ENCODE data around the gene BLOC1S1.

The BLOC1S1 gene

GRCh38 chr12:55723516-55724225 lies 7.8 kb downstream of the BLOC1S1 start:
- H3K36me3 ChIP-seq = peaks cover 86% of the 10 kb centered on the region
- H3K27me3 ChIP-seq = no peaks in the 10 kb centered on the region
- no peaks in the 10 kb centered on the region for H3K9me3 ChIP-seq
- H3K4me1 ChIP-seq (ENCODE audit: control insufficient read depth in 1 of 2, insufficient read depth in 1 of 2, low read depth in 1 of 2, low read length in 1 of 2) = peaks cover 49 to 59% of the 10 kb centered on the region in 2 experiments
- H3K27ac ChIP-seq = peak overlapping the region; percentile 57
- H3K4me3 ChIP-seq (ENCODE audit: low read depth in 1 of 2, low read length in 1 of 2) = no peak overlapping the region
- TF ChIP-seq CTCF (IDR thresholded peaks at IDR 0.05) = no peak

- Histone ChIP-seq H3K27ac (peak overlapping the region; percentile 57), H3K27me3 (no peaks in the 10 kb centered on the region), H3K9me3 (no peaks in the 10 kb centered on the region), H3K4me1 (ENCODE audit: control insufficient read depth in 1 of 2, insufficient read depth in 1 of 2, low read depth in 1 of 2, low read length in 1 of 2) (peaks cover 44 to 55% of the 10 kb centered on the region in 2 experiments), H3K36me3 (peaks cover 79% of the 10 kb centered on the region), H3K4me3 (ENCODE audit: low read depth in 1 of 2, low read length in 1 of 2) (no peak overlapping the region)
- TF ChIP-seq CTCF (IDR thresholded peaks at IDR 0.05) = peak; percentile 54
Measured at GRCh38 chr12:55724226-55724939, 8.5 kb downstream of the BLOC1S1 start.

GRCh38 chr12:55724940-55725309 lies 9.1 kb downstream of the BLOC1S1 start:
- no peak overlapping the region for H3K4me3 ChIP-seq (ENCODE audit: low read depth in 1 of 2, low read length in 1 of 2)
- H3K27ac ChIP-seq = peak overlapping the region; percentile 57
- no peaks in the 10 kb centered on the region for H3K27me3 ChIP-seq
- H3K4me1 ChIP-seq (ENCODE audit: control insufficient read depth in 1 of 2, insufficient read depth in 1 of 2, low read depth in 1 of 2, low read length in 1 of 2) = peaks cover 45 to 55% of the 10 kb centered on the region in 2 experiments
- TF ChIP-seq CTCF (IDR thresholded peaks at IDR 0.05) = peak; percentile 2
- H3K9me3 ChIP-seq = no peaks in the 10 kb centered on the region
- peaks cover 74% of the 10 kb centered on the region for H3K36me3 ChIP-seq

- H3K4me3 ChIP-seq (ENCODE audit: low read depth in 1 of 2, low read length in 1 of 2) = no peak overlapping the region
- TF ChIP-seq CTCF (IDR thresholded peaks at IDR 0.05) = no peak
- no peaks in the 10 kb centered on the region for H3K9me3 ChIP-seq
- peaks cover 46 to 55% of the 10 kb centered on the region in 2 experiments for H3K4me1 ChIP-seq (ENCODE audit: control insufficient read depth in 1 of 2, insufficient read depth in 1 of 2, low read depth in 1 of 2, low read length in 1 of 2)
- peak overlapping the region; percentile 57 for H3K27ac ChIP-seq
- peaks cover 67% of the 10 kb centered on the region for H3K36me3 ChIP-seq
- H3K27me3 ChIP-seq = no peaks in the 10 kb centered on the region
Measured at GRCh38 chr12:55725556-55725955, 9.7 kb downstream of the BLOC1S1 start.

- Histone ChIP-seq H3K4me1 (ENCODE audit: control insufficient read depth in 1 of 2, insufficient read depth in 1 of 2, low read depth in 1 of 2, low read length in 1 of 2) (peaks cover 46 to 49% of the 10 kb centered on the region in 2 experiments), H3K36me3 (peaks cover 53% of the 10 kb centered on the region), H3K27me3 (no peaks in the 10 kb centered on the region), H3K9me3 (no peaks in the 10 kb centered on the region), H3K4me3 (ENCODE audit: low read depth in 1 of 2, low read length in 1 of 2) (peak overlapping the region; percentile 69 to 88), H3K27ac (peak overlapping the region; percentile 95)
- no peak for TF ChIP-seq CTCF (IDR thresholded peaks at IDR 0.05)
Measured at GRCh38 chr12:55726971-55727370, 11.1 kb downstream of the BLOC1S1 start.
